ENCODE data around the gene TMEM151B. TPM values are rescaled to one million over a fixed set of nuclear protein-coding genes. Genes with fewer than 3 reads are reported as not detected.

TMEM151B gene
- total and polyA plus RNA-seq, 9 of the 15 experiments (the other 6 are each of a cell fraction or from before 2014, with no cell fraction given), result not detected

- H2AFZ ChIP-seq (ENCODE audit: low read depth, low read length), result no peak overlapping the region
- peak overlapping the region; percentile 75 for H3K27ac ChIP-seq (ENCODE audit: extremely low read depth, low read depth, low read length)
- peaks cover 40% of the 10 kb centered on the region for H3K36me3 ChIP-seq (ENCODE audit: control insufficient read depth, insufficient read depth, low read length)
- no TSS peak for BruUV-seq (replicated peaks)
- H3K4me2 ChIP-seq (ENCODE audit: insufficient read depth, low read length), result peak overlapping the region; percentile 79
- intact Hi-C loops (cut with micrococcal nuclease) (loop anchor here (1.0 to 10.0 kb wide), 4 partner anchors 21 to 591 kb away; partner anchors contain the start of gene MAD2L1BP), in situ Hi-C loops (cut with MboI) (no loop called here)
- FAIRE-seq (peak; percentile 96), ATAC-seq (peak; percentile 50), DNase-seq (ENCODE audit: extremely low read depth in 1 of 4, low spot score in 3 of 4) (peak; percentile 77 to 95 (median 87))
- peak overlapping the region; percentile 59 to 92 for H3K9ac ChIP-seq (ENCODE audit: insufficient read depth in 1 of 2, low read depth in 2 of 2, low read length in 2 of 2)
- no peaks in the 10 kb centered on the region for H3K27me3 ChIP-seq (ENCODE audit: control insufficient read depth in 2 of 2, insufficient read depth in 2 of 2, low read length in 2 of 2)
- POLR2A ChIA-PET, result interaction anchor here (0.6 to 6.8 kb wide), 17 partner anchors 9 to 536 kb away, joined by 3 to 104 read pairs (median 4); partner anchors contain the start of genes HSP90AB1 and MYMX
- H3K79me2 ChIP-seq (ENCODE audit: control insufficient read depth, insufficient read depth, low read length), result peaks cover 56% of the 10 kb centered on the region
- H3K4me1 ChIP-seq (replicated peaks in 1 of 2; ENCODE audit: control insufficient read depth in 2 of 2, insufficient read depth in 2 of 2, low read length in 2 of 2), result peaks cover 61 to 79% of the 10 kb centered on the region in 2 experiments
- H3K9me3 ChIP-seq (replicated peaks; ENCODE audit: control insufficient read depth, insufficient read depth, low read depth, low read length), result no peaks in the 10 kb centered on the region
- CTCF ChIA-PET (ENCODE audit: low intra/inter-chr PET ratio), result no interaction called here
- H3K9me1 ChIP-seq (ENCODE audit: control insufficient read depth, insufficient read depth, low read length), result peaks cover 6% of the 10 kb centered on the region
- 3% methylated on average over 8 of the region's 8 CpGs for WGBS (ENCODE audit: insufficient coverage, low coverage, missing lambda C conversion rate)
- H4K20me1 ChIP-seq (replicated peaks; ENCODE audit: control insufficient read depth, insufficient read depth, low read length), result peaks cover 3% of the 10 kb centered on the region; the same call in 1 of the 2 replicates
- peak overlapping the region; percentile 26; the same call in 1 of the 2 replicates for H3K4me3 ChIP-seq
- TF ChIP-seq HNRNPUL1 (IDR thresholded peaks at IDR 0.05; ENCODE audit: low read length) (no peak), ZNF174 (CRISPR knock-in tag; IDR thresholded peaks at IDR 0.05) (no peak), SREBF1 (IDR thresholded peaks at IDR 0.05; ENCODE audit: borderline replicate concordance, low read depth, low read length) (no peak), ZNF668 (CRISPR knock-in tag; IDR thresholded peaks at IDR 0.05) (0 out of 2 replicates have a peak, but pooled peaks have one; percentile 53), MED1 (CRISPR knock-in tag; IDR thresholded peaks at IDR 0.05; ENCODE audit: borderline replicate concordance) (no peak), ZNF445 (CRISPR knock-in tag; IDR thresholded peaks at IDR 0.05; ENCODE audit: low read depth) (no peak; the same call in 1 of the 2 replicates), TAF1 (IDR thresholded peaks at IDR 0.05; ENCODE audit: control insufficient read depth, extremely low read depth, insufficient read depth, low read length, severe bottlenecking) (peak; percentile 43), STAG1 (CRISPR knock-in tag; IDR thresholded peaks at IDR 0.05; ENCODE audit: borderline replicate concordance) (no peak), FOXA3 (CRISPR knock-in tag; conservative IDR thresholded peaks at IDR 0.05 in 1 of 2, IDR thresholded peaks at IDR 0.05 in 1 of 2) (no peak), ZNF354B (CRISPR knock-in tag; IDR thresholded peaks at IDR 0.05) (no peak), ZNF316 (IDR thresholded peaks at IDR 0.05) (no peak), SMARCA5 (IDR thresholded peaks at IDR 0.05) (peak; percentile 70; the same call in 1 of the 2 replicates), NCOA2 (IDR thresholded peaks at IDR 0.05; ENCODE audit: partially characterized antibody in 2 of 2) (no peak), NKRF (IDR thresholded peaks at IDR 0.05; ENCODE audit: borderline replicate concordance) (no peak; the same call in 1 of the 2 replicates), KAT7 (CRISPR knock-in tag; IDR thresholded peaks at IDR 0.05; ENCODE audit: borderline replicate concordance) (peak; percentile 97), PHB2 (IDR thresholded peaks at IDR 0.05; ENCODE audit: low read depth) (peak; percentile 81), SREBF2 (CRISPR knock-in tag; IDR thresholded peaks at IDR 0.05) (no peak), HDAC1 (IDR thresholded peaks at IDR 0.05) (peak; percentile 58 to 89; a peak in 3 of 4 replicates), ATF1 (CRISPR knock-in tag; IDR thresholded peaks at IDR 0.05) (no peak), ATF1 (tag; IDR thresholded peaks at IDR 0.05) (peak; percentile 47), DDX20 (tag; IDR thresholded peaks at IDR 0.05; ENCODE audit: low read depth) (no peak), PHF20 (IDR thresholded peaks at IDR 0.05; ENCODE audit: partially characterized antibody) (no peak), ZNF282 (CRISPR knock-in tag; IDR thresholded peaks at IDR 0.05) (no peak), COPS2 (conservative IDR thresholded peaks at IDR 0.05) (no peak)
Measured at GRCh38 chr6:44225579-44226325, 44.5 kb upstream of the TMEM151B start.

All from K562 (cell line).